Smooth muscle cell (in vitro differentiated cells): ENCODE results near the gene CADM4. TPM values are rescaled to one million over a fixed set of nuclear protein-coding genes. Genes with fewer than 3 reads are reported as not detected.

Experiments
- DNase-seq: peaks from one replicate; lab custom pipeline; 2025; ENCODE audit not compliant: unreplicated experiment; lab: John Stamatoyannopoulos, UW
- H2AFZ ChIP-seq: fragments of 200-600 bp; sonication (generic); 2 replicates; pipeline ENCODE4 v1.6.0; 2016; ENCODE audit warnings: antibody characterized with exemption, low read depth, mild to moderate bottlenecking
- H3F3A ChIP-seq: fragments of 200-600 bp; sonication (generic); 2 replicates; pipeline ENCODE4 v1.6.0; 2017; ENCODE audit warnings: antibody characterized with exemption, low read depth
- H3K27ac ChIP-seq: fragments of 200-600 bp; sonication (generic); 2 replicates; pipeline ENCODE4 v1.5.1; 2016; ENCODE audit warnings: low read depth, mild to moderate bottlenecking
- H3K27me3 ChIP-seq: fragments of 200-600 bp; sonication (generic); 2 replicates; pipeline ENCODE4 v1.6.1; 2016; ENCODE audit warnings: low read depth, mild to moderate bottlenecking
- H3K36me3 ChIP-seq: fragments of 200-600 bp; sonication (generic); 2 replicates; pipeline ENCODE4 v1.5.1; 2016; ENCODE audit warnings: low read depth
- H3K4me1 ChIP-seq: fragments of 200-600 bp; sonication (generic); 2 replicates; pipeline ENCODE4 v1.5.1; 2016; ENCODE audit warnings: low read depth
- H3K4me2 ChIP-seq: fragments of 200-600 bp; sonication (generic); 2 replicates; pipeline ENCODE4 v1.6.0; 2016; ENCODE audit warnings: mild to moderate bottlenecking
- H3K4me3 ChIP-seq: fragments of 200-600 bp; sonication (generic); 2 replicates; pipeline ENCODE4 v1.5.1; 2016; ENCODE audit warnings: mild to moderate bottlenecking
- H3K79me2 ChIP-seq: fragments of 200-600 bp; sonication (generic); 2 replicates; pipeline ENCODE4 v1.6.0; 2016; ENCODE audit warnings: low read depth, mild to moderate bottlenecking
- H3K9ac ChIP-seq: fragments of 200-600 bp; sonication (generic); 2 replicates; pipeline ENCODE4 v1.6.0; 2016; ENCODE audit warnings: low read depth
- H3K9me3 ChIP-seq: fragments of 200-600 bp; sonication (generic); replicated peaks from 2 replicates; pipeline ENCODE4 v1.5.1; 2016; ENCODE audit warnings: low read depth
- H4K20me1 ChIP-seq: fragments of 200-600 bp; sonication (generic); 2 replicates; pipeline ENCODE4 v1.6.0; 2016; ENCODE audit warnings: low read depth
- WGBS: methylation state at CpG from one replicate; pipeline ENCODE4 v1.1.7; 2016; ENCODE audit warnings: low lambda C conversion rate; 5-methylcytosine and 5-hydroxymethylcytosine counted together
- polyA plus RNA-seq: library from polyadenylated mRNA; unstranded; fragments of >200 nt; fragmentation: Nextera tagmentation; extraction: Ambion mirVana; gene quantifications from 2 replicates; pipeline ENCODE4 v1.2.1, GENCODE V29; 2016
- total RNA-seq: library from RNA; depleted of rRNA; stranded (reverse); fragments of >200 nt; gene quantifications from 2 replicates; pipeline ENCODE4 v1.2.3, GENCODE V29; 2014
- TF ChIP-seq, protein P1 (sequence below): fragments of 200-600 bp; sonication (generic); IDR thresholded peaks from 2 replicates; pipeline ENCODE4 v1.5.1; 2017; ENCODE audit warnings: borderline replicate concordance, mild to moderate bottlenecking, antibody characterized with exemption; ENCODE audit not compliant: insufficient read depth, poor library complexity, severe bottlenecking

The CADM4 gene
- total and polyA plus RNA-seq, 2 experiments from 2014 or later = 1.9 to 2.4 TPM

DNA sequence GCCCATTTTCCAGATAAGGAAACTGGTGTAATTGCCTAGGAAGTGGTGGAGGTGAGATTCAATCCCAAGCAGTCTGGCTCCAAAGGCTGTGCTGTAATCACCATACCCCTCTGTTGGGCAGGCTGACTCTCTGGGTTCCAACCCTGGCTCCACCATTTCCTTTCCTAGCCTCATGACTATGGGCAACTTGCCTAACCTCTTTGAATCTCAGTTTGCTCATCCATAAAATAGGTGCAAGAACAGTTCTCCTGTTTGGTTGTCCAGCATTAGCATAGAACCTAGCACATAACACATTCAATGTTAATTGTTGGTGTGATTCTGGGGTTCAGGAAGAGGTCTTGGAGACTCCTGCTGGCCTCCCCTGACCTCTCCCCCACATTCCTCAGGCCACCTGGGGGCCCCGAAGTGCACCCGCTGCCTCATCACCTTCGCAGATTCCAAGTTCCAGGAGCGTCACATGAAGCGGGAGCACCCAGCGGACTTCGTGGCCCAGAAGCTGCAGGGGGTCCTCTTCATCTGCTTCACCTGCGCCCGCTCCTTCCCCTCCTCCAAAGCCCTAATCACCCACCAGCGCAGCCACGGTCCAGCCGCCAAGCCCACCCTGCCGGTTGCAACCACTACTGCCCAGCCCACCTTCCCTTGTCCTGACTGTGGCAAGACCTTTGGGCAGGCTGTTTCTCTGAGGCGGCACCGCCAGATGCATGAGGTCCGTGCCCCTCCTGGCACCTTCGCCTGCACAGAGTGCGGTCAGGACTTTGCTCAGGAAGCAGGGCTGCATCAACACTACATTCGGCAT, 41.0 kb downstream of the CADM4 start:
- Histone ChIP-seq H3K4me2 (no peak overlapping the region), H3K79me2 (peaks cover 33% of the 10 kb centered on the region), H3K36me3 (no peaks in the 10 kb centered on the region), H3K9me3 (no peaks in the 10 kb centered on the region), H3K4me3 (no peak overlapping the region), H3K27me3 (no peaks in the 10 kb centered on the region), H3K4me1 (peaks cover 13% of the 10 kb centered on the region), H4K20me1 (peaks cover 14% of the 10 kb centered on the region), H2AFZ (no peak overlapping the region), H3F3A (peaks cover 5% of the 10 kb centered on the region), H3K9ac (no peak overlapping the region), H3K27ac (no peak overlapping the region)
- 98% methylated on average over 19 of the region's 19 CpGs for WGBS
- TF ChIP-seq, protein P1, sequence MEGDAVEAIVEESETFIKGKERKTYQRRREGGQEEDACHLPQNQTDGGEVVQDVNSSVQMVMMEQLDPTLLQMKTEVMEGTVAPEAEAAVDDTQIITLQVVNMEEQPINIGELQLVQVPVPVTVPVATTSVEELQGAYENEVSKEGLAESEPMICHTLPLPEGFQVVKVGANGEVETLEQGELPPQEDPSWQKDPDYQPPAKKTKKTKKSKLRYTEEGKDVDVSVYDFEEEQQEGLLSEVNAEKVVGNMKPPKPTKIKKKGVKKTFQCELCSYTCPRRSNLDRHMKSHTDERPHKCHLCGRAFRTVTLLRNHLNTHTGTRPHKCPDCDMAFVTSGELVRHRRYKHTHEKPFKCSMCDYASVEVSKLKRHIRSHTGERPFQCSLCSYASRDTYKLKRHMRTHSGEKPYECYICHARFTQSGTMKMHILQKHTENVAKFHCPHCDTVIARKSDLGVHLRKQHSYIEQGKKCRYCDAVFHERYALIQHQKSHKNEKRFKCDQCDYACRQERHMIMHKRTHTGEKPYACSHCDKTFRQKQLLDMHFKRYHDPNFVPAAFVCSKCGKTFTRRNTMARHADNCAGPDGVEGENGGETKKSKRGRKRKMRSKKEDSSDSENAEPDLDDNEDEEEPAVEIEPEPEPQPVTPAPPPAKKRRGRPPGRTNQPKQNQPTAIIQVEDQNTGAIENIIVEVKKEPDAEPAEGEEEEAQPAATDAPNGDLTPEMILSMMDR = no peak
- no peak for DNase-seq

DNA sequence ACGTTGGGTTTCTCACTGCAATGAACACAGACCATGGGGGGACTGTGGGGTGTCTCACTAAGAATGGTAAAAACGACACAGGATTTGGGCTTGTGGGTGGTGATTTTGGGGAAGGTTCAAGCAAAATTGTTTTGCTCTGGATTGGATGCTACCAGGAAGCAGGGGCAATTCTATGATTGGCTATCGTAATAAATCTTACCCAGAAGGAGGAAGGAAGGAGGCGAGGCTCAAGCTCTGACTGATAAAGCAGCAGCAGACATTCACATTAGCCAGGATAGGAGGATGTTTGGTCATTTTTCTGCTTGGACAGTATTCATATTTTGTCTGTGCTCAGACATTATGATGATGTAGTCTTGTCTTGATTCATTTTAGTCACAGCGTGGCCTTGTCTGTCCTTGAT, 41.8 kb downstream of the CADM4 start:
- Histone ChIP-seq H3K27ac (peak overlapping the region; percentile 100), H2AFZ (no peak overlapping the region), H4K20me1 (peaks cover 22% of the 10 kb centered on the region), H3K79me2 (peaks cover 39% of the 10 kb centered on the region), H3K9me3 (no peaks in the 10 kb centered on the region), H3K4me3 (no peak overlapping the region), H3K36me3 (no peaks in the 10 kb centered on the region), H3K4me2 (peak overlapping the region; percentile 98), H3K9ac (peak overlapping the region; percentile 99), H3K4me1 (peaks cover 13% of the 10 kb centered on the region), H3F3A (peaks cover 5% of the 10 kb centered on the region), H3K27me3 (no peaks in the 10 kb centered on the region)
- TF ChIP-seq, protein P1 = no peak
- DNase-seq = no peak
- 89% methylated on average over 5 of the region's 5 CpGs for WGBS

DNA sequence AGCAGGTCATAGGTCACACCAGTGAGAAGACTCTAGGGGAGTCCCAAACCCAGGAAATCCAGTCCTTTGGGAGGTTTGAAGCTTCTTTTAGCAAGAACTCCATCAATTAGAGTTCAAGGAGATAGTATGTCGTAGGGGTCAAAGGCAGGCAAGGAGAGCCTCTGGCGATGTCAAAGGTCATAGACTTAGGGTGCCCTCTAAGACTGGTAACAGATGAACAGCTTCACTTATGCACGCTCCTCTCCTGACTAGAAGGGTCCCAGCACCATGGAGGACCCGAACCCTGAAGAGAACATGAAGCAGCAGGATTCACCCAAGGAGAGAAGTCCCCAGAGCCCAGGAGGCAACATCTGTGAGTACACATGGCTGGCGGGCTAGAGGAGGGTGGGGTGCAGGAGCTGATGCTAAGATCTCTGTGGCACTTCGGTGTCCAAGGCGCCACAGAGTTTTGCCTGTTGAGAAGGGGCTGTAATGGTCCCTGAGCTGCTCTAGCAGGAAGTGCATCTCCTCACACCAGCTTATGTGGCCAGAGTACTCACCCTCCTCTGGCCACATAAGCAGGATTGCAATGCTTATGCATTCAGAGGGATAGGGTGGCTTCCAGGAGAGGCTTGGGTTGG, 42.7 kb downstream of the CADM4 start:
- no peak for DNase-seq
- H3F3A ChIP-seq = peaks cover 5% of the 10 kb centered on the region

More for the DNA sequence above, 42.7 kb downstream of the CADM4 start:
- Histone ChIP-seq H3K4me2 (peak overlapping the region; percentile 98), H3K79me2 (peaks cover 49% of the 10 kb centered on the region), H3K9ac (peak overlapping the region; percentile 99), H2AFZ (peak overlapping the region; percentile 89), H3K4me1 (peaks cover 13% of the 10 kb centered on the region), H3K36me3 (no peaks in the 10 kb centered on the region), H3K27me3 (no peaks in the 10 kb centered on the region), H3K9me3 (no peaks in the 10 kb centered on the region), H4K20me1 (peaks cover 27% of the 10 kb centered on the region), H3K4me3 (peak overlapping the region; percentile 63), H3K27ac (peak overlapping the region; percentile 100)
- TF ChIP-seq, protein P1 = no peak
- WGBS = 41% methylated on average over 7 of the region's 7 CpGs
